ENCODE data around the gene SEMA6A. TPM values are rescaled to one million over a fixed set of nuclear protein-coding genes. Genes with fewer than 3 reads are reported as not detected.

Gene SEMA6A
- total and polyA plus RNA-seq, 9 of the 15 experiments (the other 6 are each of a cell fraction or from before 2014, with no cell fraction given), result 0.04 to 0.42 (median 0.18) TPM; not detected in 5

DNA sequence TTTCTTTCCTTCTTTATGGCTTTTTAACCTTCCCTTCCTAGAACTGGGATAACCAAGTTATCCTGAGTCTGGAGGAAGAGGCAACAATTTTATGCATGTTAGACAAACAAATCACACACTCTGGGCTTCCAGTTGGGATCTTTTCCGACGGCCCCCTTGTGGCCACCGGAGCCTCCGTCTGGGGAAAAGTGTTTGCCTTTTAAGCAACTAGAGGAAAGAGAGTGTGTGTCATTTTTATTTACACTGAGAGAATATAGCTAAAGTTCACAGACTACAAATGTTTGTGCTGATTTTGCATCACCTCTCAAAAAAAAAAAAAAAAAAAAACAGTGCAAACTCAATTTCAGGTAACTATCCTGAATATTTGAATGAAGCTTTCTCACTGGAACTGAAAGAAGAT, 126.2 kb downstream of the SEMA6A start (continued):
- TF ChIP-seq TFE3 (CRISPR knock-in tag; IDR thresholded peaks at IDR 0.05) (no peak), ELF4 (CRISPR knock-in tag; IDR thresholded peaks at IDR 0.05) (no peak), ZNF76 (CRISPR knock-in tag; IDR thresholded peaks at IDR 0.05; ENCODE audit: borderline replicate concordance) (no peak), ZNF780A (CRISPR knock-in tag; IDR thresholded peaks at IDR 0.05) (no peak)

DNA sequence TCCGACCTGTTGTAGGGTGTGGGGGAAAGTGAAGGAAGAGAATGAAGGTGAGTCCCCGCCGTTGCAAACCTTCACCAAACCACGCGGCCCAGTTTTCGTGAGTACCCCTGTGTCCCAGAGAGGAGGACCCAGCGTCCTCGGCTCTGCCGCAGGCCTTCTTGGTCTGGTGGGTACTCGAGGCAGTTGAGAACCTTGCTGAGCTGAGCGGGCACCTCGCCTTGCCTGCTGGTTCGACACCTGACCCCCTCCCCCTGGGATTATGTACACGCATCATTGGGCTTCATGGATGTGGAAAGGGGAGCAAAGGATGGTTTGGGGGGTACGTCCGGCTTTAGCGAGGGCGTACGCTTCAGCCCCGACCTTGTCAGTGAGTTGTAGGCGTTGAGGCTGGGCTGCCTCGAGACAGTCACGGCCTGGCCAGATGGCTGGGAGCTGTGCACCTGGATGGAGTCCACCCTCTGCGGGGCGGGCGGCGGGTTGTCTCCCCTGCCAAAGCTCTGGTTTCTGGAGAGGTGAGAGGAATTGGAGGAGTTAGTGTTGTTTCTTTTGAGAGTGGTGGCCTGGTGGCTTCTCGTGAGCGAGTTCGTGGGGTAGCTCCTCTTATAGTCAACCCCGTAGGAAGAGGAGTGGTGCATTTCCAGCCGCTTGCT, 128.1 kb downstream of the SEMA6A start:
- Histone ChIP-seq H4K20me1 (replicated peaks; ENCODE audit: control insufficient read depth, insufficient read depth, low read length) (no peaks in the 10 kb centered on the region), H3K27ac (ENCODE audit: extremely low read depth, low read depth, low read length) (no peak overlapping the region), H3K9me3 (replicated peaks; ENCODE audit: control insufficient read depth, insufficient read depth, low read depth, low read length) (no peaks in the 10 kb centered on the region), H3K36me3 (ENCODE audit: control insufficient read depth, insufficient read depth, low read length) (no peaks in the 10 kb centered on the region), H2AFZ (ENCODE audit: low read depth, low read length) (no peak overlapping the region), H3K4me1 (replicated peaks in 1 of 2; ENCODE audit: control insufficient read depth in 2 of 2, insufficient read depth in 2 of 2, low read length in 2 of 2) (peaks cover 0 to 5% of the 10 kb centered on the region in 2 experiments; a peak in 1 of 5 replicates), H3K9me1 (ENCODE audit: control insufficient read depth, insufficient read depth, low read length) (no peaks in the 10 kb centered on the region), H3K27me3 (ENCODE audit: control insufficient read depth in 2 of 2, insufficient read depth in 2 of 2, low read length in 2 of 2) (peaks cover 0 to 13% of the 10 kb centered on the region in 2 experiments; a peak in 2 of 5 replicates), H3K9ac (ENCODE audit: insufficient read depth in 1 of 2, low read depth in 2 of 2, low read length in 2 of 2) (no peak overlapping the region), H3K4me3 (no peak overlapping the region), H3K79me2 (ENCODE audit: control insufficient read depth, insufficient read depth, low read length) (no peaks in the 10 kb centered on the region), H3K4me2 (ENCODE audit: insufficient read depth, low read length) (no peak overlapping the region)
- in situ Hi-C loops (cut with MboI) (no loop called here), intact Hi-C loops (cut with micrococcal nuclease) (no loop called here)
- no TSS peak for BruUV-seq (replicated peaks)
- no peak for ATAC-seq
- whole genome bisulfite sequencing (ENCODE audit: insufficient coverage, low coverage, missing lambda C conversion rate), result 30% methylated on average over 27 of the region's 32 CpGs
- no peak for FAIRE-seq
- POLR2A ChIA-PET, result no interaction called here
- CTCF ChIA-PET (ENCODE audit: low intra/inter-chr PET ratio), result no interaction called here
- DNase-seq (ENCODE audit: extremely low read depth in 1 of 4, low spot score in 3 of 4), result no peak
- TF ChIP-seq NR2F6 (CRISPR knock-in tag; IDR thresholded peaks at IDR 0.05), result no peak
- no peak for TF ChIP-seq TSHZ1 (CRISPR knock-in tag; IDR thresholded peaks at IDR 0.05)
- no peak for TF ChIP-seq NR2C2 (CRISPR knock-in tag; IDR thresholded peaks at IDR 0.05)
- no peak for TF ChIP-seq NR2C2 (tag; IDR thresholded peaks at IDR 0.05)
- no peak for TF ChIP-seq ZBTB12 (CRISPR knock-in tag; IDR thresholded peaks at IDR 0.05)
- TF ChIP-seq FOXM1 (IDR thresholded peaks at IDR 0.05; ENCODE audit: low read depth), result no peak
- no peak for TF ChIP-seq FOXM1 (CRISPR knock-in tag; IDR thresholded peaks at IDR 0.05; ENCODE audit: low read depth)
- no peak for TF ChIP-seq ASH1L (IDR thresholded peaks at IDR 0.05; ENCODE audit: borderline replicate concordance, low read depth, partially characterized antibody)
- no peak for TF ChIP-seq SMARCE1 (IDR thresholded peaks at IDR 0.05)
- no peak for TF ChIP-seq NR2C1 (IDR thresholded peaks at IDR 0.05)
- TF ChIP-seq NR2C1 (tag; IDR thresholded peaks at IDR 0.05), result no peak
- TF ChIP-seq CBFA2T2 (conservative IDR thresholded peaks at IDR 0.05), result no peak

Data from K562 (cell line).